ENCODE data around the gene CAMK1D.

The CAMK1D gene

GRCh38 chr10:12376211-12376610 is 26.9 kb downstream of the CAMK1D start:
- DNase-seq, result no peak

GRCh38 chr10:12377658-12378290 is 28.4 kb downstream of the CAMK1D start:
- DNase-seq, result no peak

- no peak for DNase-seq
Measured at GRCh38 chr10:12380999-12381398, 31.7 kb downstream of the CAMK1D start.

GRCh38 chr10:12381536-12382156 is 32.3 kb downstream of the CAMK1D start:
- no peak for DNase-seq

- no peak for DNase-seq
Measured at GRCh38 chr10:12382157-12382548, 32.8 kb downstream of the CAMK1D start.

GRCh38 chr10:12382956-12383531 is 33.7 kb downstream of the CAMK1D start:
- no peak for DNase-seq

- DNase-seq, result no peak
Measured at GRCh38 chr10:12384906-12385305, 35.6 kb downstream of the CAMK1D start.

GRCh38 chr10:12387561-12388210 is 38.3 kb downstream of the CAMK1D start:
- DNase-seq, result no peak

GRCh38 chr10:12388671-12389070 is 39.3 kb downstream of the CAMK1D start:
- DNase-seq, result no peak

- DNase-seq, result no peak
Measured at GRCh38 chr10:12389154-12389734, 39.9 kb downstream of the CAMK1D start.

- no peak for DNase-seq
Measured at GRCh38 chr10:12390733-12391132, 41.4 kb downstream of the CAMK1D start.

- DNase-seq, result no peak
Measured at GRCh38 chr10:12391206-12391605, 41.9 kb downstream of the CAMK1D start.

- no peak for DNase-seq
Measured at GRCh38 chr10:12393831-12394230, 44.5 kb downstream of the CAMK1D start.

GRCh38 chr10:12394241-12395033 is 45.1 kb downstream of the CAMK1D start:
- no peak for DNase-seq

- DNase-seq, result no peak
Measured at GRCh38 chr10:12396093-12396492, 46.7 kb downstream of the CAMK1D start.

GRCh38 chr10:12396567-12396966 is 47.2 kb downstream of the CAMK1D start:
- no peak for DNase-seq

GRCh38 chr10:12397147-12397896 is 48.0 kb downstream of the CAMK1D start:
- no peak for DNase-seq

- DNase-seq, result no peak
Measured at GRCh38 chr10:12397941-12398340, 48.6 kb downstream of the CAMK1D start.

GRCh38 chr10:12400266-12400931 is 51.1 kb downstream of the CAMK1D start:
- no peak for DNase-seq

- DNase-seq, result no peak
Measured at GRCh38 chr10:12401466-12401865, 52.1 kb downstream of the CAMK1D start.

GRCh38 chr10:12403119-12403518 is 53.8 kb downstream of the CAMK1D start:
- DNase-seq, result no peak
